ENCODE results near the gene GALNTL6. TPM values are rescaled to one million over a fixed set of nuclear protein-coding genes. Genes with fewer than 3 reads are reported as not detected.

Gene GALNTL6
- total and polyA plus RNA-seq, 9 of the 15 experiments (the other 6 are each of a cell fraction or from before 2014, with no cell fraction given): 0.18 to 0.50 (median 0.29) TPM

DNA sequence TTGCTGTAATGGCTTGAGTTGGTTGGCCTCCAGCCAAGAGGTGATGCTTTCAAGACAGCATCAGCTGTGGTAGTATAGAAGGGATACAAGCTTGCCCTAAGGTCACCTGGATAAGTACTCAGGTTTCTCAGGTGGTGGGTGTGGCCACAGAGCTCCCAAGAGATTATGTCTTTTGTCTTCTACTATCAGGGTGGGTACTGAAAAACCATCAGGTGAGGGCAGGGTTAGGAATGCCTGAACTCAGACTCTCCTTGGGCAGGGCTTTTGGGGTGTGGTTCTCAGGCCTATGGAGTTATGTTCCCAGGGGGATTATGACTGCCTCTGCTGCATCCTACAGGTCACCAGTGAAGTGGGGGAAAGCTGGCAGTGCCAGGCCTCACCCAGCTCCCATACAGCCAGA, 700.8 kb downstream of the GALNTL6 start:
- BruUV-seq (replicated peaks): no TSS peak
- H3K27ac ChIP-seq (ENCODE audit: extremely low read depth, low read depth, low read length): no peak overlapping the region
- TF ChIP-seq NR3C1 (CRISPR knock-in tag; IDR thresholded peaks at IDR 0.05) (no peak), TAF7 (tag; IDR thresholded peaks at IDR 0.05) (no peak), THRA (IDR thresholded peaks at IDR 0.05) (no peak), RUNX1 (IDR thresholded peaks at IDR 0.05; ENCODE audit: low read depth) (no peak), ZNF717 (CRISPR knock-in tag; IDR thresholded peaks at IDR 0.05) (no peak), CBX2 (IDR thresholded peaks at IDR 0.05; ENCODE audit: insufficient read depth, low read length, poor library complexity, severe bottlenecking) (no peak)
- intact Hi-C loops (cut with micrococcal nuclease): no loop called here
- H3K36me3 ChIP-seq (ENCODE audit: control insufficient read depth, insufficient read depth, low read length): no peaks in the 10 kb centered on the region
- ChIA-PET POLR2A (no interaction called here), CTCF (ENCODE audit: low intra/inter-chr PET ratio) (no interaction called here)
- no peak for FAIRE-seq
- DNase-seq (ENCODE audit: extremely low read depth in 1 of 4, low spot score in 3 of 4): no peak
- H3K4me2 ChIP-seq (ENCODE audit: insufficient read depth, low read length): no peak overlapping the region
- no peak for ATAC-seq
- no peaks in the 10 kb centered on the region for H3K27me3 ChIP-seq (ENCODE audit: control insufficient read depth in 2 of 2, insufficient read depth in 2 of 2, low read length in 2 of 2)
- no peaks in the 10 kb centered on the region for H3K79me2 ChIP-seq (ENCODE audit: control insufficient read depth, insufficient read depth, low read length)
- H3K4me3 ChIP-seq: no peak overlapping the region
- no peak overlapping the region for H3K9ac ChIP-seq (ENCODE audit: insufficient read depth in 1 of 2, low read depth in 2 of 2, low read length in 2 of 2)
- no peaks in the 10 kb centered on the region for H4K20me1 ChIP-seq (replicated peaks; ENCODE audit: control insufficient read depth, insufficient read depth, low read length)
- H3K9me1 ChIP-seq (ENCODE audit: control insufficient read depth, insufficient read depth, low read length): no peaks in the 10 kb centered on the region
- in situ Hi-C loops (cut with MboI): no loop called here
- H3K9me3 ChIP-seq (replicated peaks; ENCODE audit: control insufficient read depth, insufficient read depth, low read depth, low read length): no peaks in the 10 kb centered on the region; the same call in 1 of the 2 replicates
- H2AFZ ChIP-seq (ENCODE audit: low read depth, low read length): no peak overlapping the region
- no peaks in the 10 kb centered on the region for H3K4me1 ChIP-seq (replicated peaks in 1 of 2; ENCODE audit: control insufficient read depth in 2 of 2, insufficient read depth in 2 of 2, low read length in 2 of 2)

DNA sequence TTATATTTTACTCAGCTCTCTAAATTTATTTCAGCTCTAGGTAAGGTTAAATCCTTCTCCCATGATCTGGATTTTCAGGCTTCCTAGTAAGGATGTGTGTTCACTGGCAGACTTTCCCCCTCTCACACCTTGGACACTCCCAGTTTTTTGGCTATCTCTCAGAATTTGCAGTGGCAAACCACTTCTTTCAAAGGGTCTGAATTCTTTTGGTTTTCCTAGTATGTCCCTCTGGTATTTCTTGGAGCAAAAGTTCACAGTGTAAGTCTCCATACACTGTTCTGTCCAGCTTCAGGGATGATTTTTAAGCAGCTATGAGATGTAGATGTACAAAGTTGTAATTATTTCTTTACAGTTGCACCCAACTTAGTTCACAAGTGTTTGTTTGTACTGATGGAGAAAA, 701.6 kb downstream of the GALNTL6 start:
- Histone ChIP-seq H3K9ac (ENCODE audit: insufficient read depth in 1 of 2, low read depth in 2 of 2, low read length in 2 of 2) (no peak overlapping the region), H2AFZ (ENCODE audit: low read depth, low read length) (no peak overlapping the region), H3K4me1 (replicated peaks in 1 of 2; ENCODE audit: control insufficient read depth in 2 of 2, insufficient read depth in 2 of 2, low read length in 2 of 2) (no peaks in the 10 kb centered on the region), H4K20me1 (replicated peaks; ENCODE audit: control insufficient read depth, insufficient read depth, low read length) (no peaks in the 10 kb centered on the region), H3K27ac (ENCODE audit: extremely low read depth, low read depth, low read length) (no peak overlapping the region), H3K4me2 (ENCODE audit: insufficient read depth, low read length) (no peak overlapping the region), H3K9me3 (replicated peaks; ENCODE audit: control insufficient read depth, insufficient read depth, low read depth, low read length) (no peaks in the 10 kb centered on the region; the same call in 1 of the 2 replicates), H3K27me3 (ENCODE audit: control insufficient read depth in 2 of 2, insufficient read depth in 2 of 2, low read length in 2 of 2) (no peaks in the 10 kb centered on the region), H3K36me3 (ENCODE audit: control insufficient read depth, insufficient read depth, low read length) (no peaks in the 10 kb centered on the region), H3K4me3 (no peak overlapping the region), H3K9me1 (ENCODE audit: control insufficient read depth, insufficient read depth, low read length) (no peaks in the 10 kb centered on the region), H3K79me2 (ENCODE audit: control insufficient read depth, insufficient read depth, low read length) (no peaks in the 10 kb centered on the region)
- DNase-seq (ENCODE audit: extremely low read depth in 1 of 4, low spot score in 3 of 4): no peak
- in situ Hi-C loops (cut with MboI): no loop called here
- CTCF ChIA-PET (ENCODE audit: low intra/inter-chr PET ratio): no interaction called here
- POLR2A ChIA-PET: no interaction called here
- intact Hi-C loops (cut with micrococcal nuclease): no loop called here
- no TSS peak for BruUV-seq (replicated peaks)
- FAIRE-seq: no peak
- ATAC-seq: no peak
- no peak for TF ChIP-seq ZNF174 (CRISPR knock-in tag; IDR thresholded peaks at IDR 0.05)
- no peak for TF ChIP-seq ADNP (tag; IDR thresholded peaks at IDR 0.05)
- no peak for TF ChIP-seq ZNF584 (CRISPR knock-in tag; IDR thresholded peaks at IDR 0.05; ENCODE audit: low read depth)
- no peak for TF ChIP-seq NFIX (CRISPR knock-in tag; IDR thresholded peaks at IDR 0.05; ENCODE audit: low read depth)
- TF ChIP-seq ZNF124 (CRISPR knock-in tag; IDR thresholded peaks at IDR 0.05): no peak
- TF ChIP-seq, protein P1, sequence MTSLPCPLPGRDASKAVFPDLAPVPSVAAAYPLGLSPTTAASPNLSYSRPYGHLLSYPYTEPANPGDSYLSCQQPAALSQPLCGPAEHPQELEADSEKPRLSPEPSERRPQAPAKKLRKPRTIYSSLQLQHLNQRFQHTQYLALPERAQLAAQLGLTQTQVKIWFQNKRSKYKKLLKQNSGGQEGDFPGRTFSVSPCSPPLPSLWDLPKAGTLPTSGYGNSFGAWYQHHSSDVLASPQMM (CRISPR knock-in tag; IDR thresholded peaks at IDR 0.05): no peak
- TF ChIP-seq OTX1 (CRISPR knock-in tag; IDR thresholded peaks at IDR 0.05): no peak
- TF ChIP-seq TAL1 (IDR thresholded peaks at IDR 0.05): no peak
- no peak for TF ChIP-seq POLR2H (tag; IDR thresholded peaks at IDR 0.05; ENCODE audit: low read depth)
- no peak for TF ChIP-seq USF2 (CRISPR knock-in tag; IDR thresholded peaks at IDR 0.05)
- no peak for TF ChIP-seq PCBP1 (IDR thresholded peaks at IDR 0.05; ENCODE audit: low read depth, low read length, poor library complexity, severe bottlenecking)
- TF ChIP-seq HNRNPUL1 (IDR thresholded peaks at IDR 0.05; ENCODE audit: low read length): no peak

All from K562 (cell line).